K562 (cell line): ENCODE measurements around the gene KCNH2. TPM values are rescaled to one million over a fixed set of nuclear protein-coding genes. Genes with fewer than 3 reads are reported as not detected.

Experiments used
- ARID2 ChIP-seq: fragments of 450-650 bp; IDR thresholded peaks from 2 replicates; pipeline ENCODE4 v1.6.1; 2017; ENCODE audit warnings: antibody characterized with exemption, mild to moderate bottlenecking
- DMBX1 ChIP-seq: fragments of 250-450 bp; sonication (Bioruptor Pico); IDR thresholded peaks from 2 replicates; pipeline ENCODE4 v1.8.0; 2022; ENCODE audit warnings: inconsistent platforms, mild to moderate bottlenecking, moderate library complexity, borderline replicate concordance
- GTF2E2 ChIP-seq: fragments of 200-800 bp; sonication (Bioruptor generic); IDR thresholded peaks from 2 replicates; pipeline ENCODE4 v1.6.1; 2016; ENCODE audit warnings: missing genetic modification characterization, missing compliant biosample characterization
- HDAC1 ChIP-seq, 2 experiments: fragments of 450-650 bp; IDR thresholded peaks; 2 replicates each; pipeline ENCODE4 v1.6.1; 2016 to 2017; ENCODE audit warnings: inconsistent platforms in 1 of 2, mild to moderate bottlenecking in 1 of 2, moderate library complexity in 1 of 2
- MEF2A ChIP-seq: IDR thresholded peaks from 2 replicates; pipeline ENCODE4 v1.6.1; 2011; ENCODE audit warnings: low read depth, mild to moderate bottlenecking, low read length, moderate library complexity; ENCODE audit not compliant: control insufficient read depth
- MYNN ChIP-seq, 2 experiments: sonication (generic); formaldehyde crosslinking in 1 of 2; IDR thresholded peaks; 2 replicates each; pipeline versions ENCODE4 v1.5.0 to v1.6.1; 2016 to 2020; ENCODE audit warnings: antibody characterized with exemption in 1 of 2, missing genetic modification reagents in 1 of 2
- SRSF7 ChIP-seq: fragments of 200-400 bp; formaldehyde crosslinking; optimal IDR thresholded peaks from 2 replicates; pipeline ENCODE3; 2017; ENCODE audit warnings: mild to moderate bottlenecking, low read depth, low read length
- TEAD4 ChIP-seq, 2 experiments: sonication (generic) in 1 of 2; formaldehyde crosslinking in 1 of 2; IDR thresholded peaks; 2 replicates each; pipeline versions ENCODE4 v1.6.1 to v1.8.0; 2012 to 2022; ENCODE audit warnings: borderline replicate concordance in 1 of 2, inconsistent platforms in 1 of 2, low read length in 1 of 2, mild to moderate bottlenecking in 1 of 2, missing genetic modification reagents in 1 of 2
- TFAM ChIP-seq: fragments of 250-450 bp; sonication (Bioruptor Pico); conservative IDR thresholded peaks from 2 replicates; pipeline ENCODE4 v1.5.0; 2021; ENCODE audit warnings: mild to moderate bottlenecking, moderate library complexity
- XRCC3 ChIP-seq: fragments of 450-650 bp; IDR thresholded peaks from 2 replicates; pipeline ENCODE4 v1.6.1; 2017; ENCODE audit warnings: mild to moderate bottlenecking, moderate library complexity
- ZC3H8 ChIP-seq: fragments of 450-650 bp; IDR thresholded peaks from 2 replicates; pipeline ENCODE4 v1.6.1; 2017
- ZNF263 ChIP-seq: sonication (generic); formaldehyde crosslinking; IDR thresholded peaks from 2 replicates; pipeline ENCODE4 v1.8.0; 2022; ENCODE audit warnings: mild to moderate bottlenecking, missing genetic modification reagents, borderline replicate concordance
- polyA plus RNA-seq, 8 experiments: library from polyadenylated mRNA; depleted of rRNA in 4 of 8; stranded (reverse) in 5 of 8; unstranded in 3 of 8; fragments of >200 nt; fragmentation: Nextera tagmentation in 2 of 8; fragmentation: Illumina TruSeq in 1 of 8; extraction: Ambion mirVana in 2 of 8; extraction: Trizol in 1 of 8; gene quantifications; 2 replicates each; pipeline versions ENCODE4 v1.2.1 to v1.2.3, GENCODE V29; 2011 to 2014; ENCODE audit warnings: inconsistent platforms in 1 of 8, missing spikeins in 1 of 8
- total RNA-seq, 7 experiments: library from RNA; depleted of rRNA in 6 of 7; stranded (reverse); fragments of >200 nt in 6 of 7; fragmentation: Illumina TruSeq in 2 of 7; extraction: Trizol in 2 of 7; gene quantifications; 2 replicates each; pipeline versions ENCODE4 v1.2.1 to v1.2.3, GENCODE V29; 2011 to 2021; ENCODE audit warnings: low replicate concordance in 1 of 7
- TF ChIP-seq, protein P1 (sequence below), 2 experiments: fragments of 150-350 bp in 1 of 2; IDR thresholded peaks; 2 replicates each; pipeline ENCODE4 v1.6.1; 2012 to 2016; ENCODE audit warnings: low read depth in 2 of 2, low read length in 2 of 2, mild to moderate bottlenecking in 1 of 2, moderate library complexity in 1 of 2
- TF ChIP-seq, protein P2 (sequence below): sonication (generic); formaldehyde crosslinking; IDR thresholded peaks from 2 replicates; pipeline ENCODE4 v1.9.0; 2022; ENCODE audit warnings: mild to moderate bottlenecking, missing genetic modification reagents
- TF ChIP-seq, protein P3 (sequence below), 3 experiments: IDR thresholded peaks in 2 of 3; conservative IDR thresholded peaks in 1 of 3; 2 replicates each; pipeline ENCODE4 v1.5.1; 2011 to 2012; ENCODE audit warnings: low read length in 3 of 3, mild to moderate bottlenecking in 3 of 3, control low read depth in 2 of 3, improper control_type of control experiment in 1 of 3, inconsistent platforms in 1 of 3, low read depth in 1 of 3, mixed read lengths in 1 of 3, moderate library complexity in 1 of 3; ENCODE audit not compliant: insufficient read depth in 2 of 3
- TF ChIP-seq, protein P4 (sequence below): sonication (generic); formaldehyde crosslinking; IDR thresholded peaks from 2 replicates; pipeline ENCODE4 v1.8.1; 2023; ENCODE audit warnings: mild to moderate bottlenecking, missing genetic modification reagents

The KCNH2 gene
- total and polyA plus RNA-seq, 9 of the 15 experiments (the other 6 are each of a cell fraction or from before 2014, with no cell fraction given) = 18.1 to 368 (median 218) TPM

DNA sequence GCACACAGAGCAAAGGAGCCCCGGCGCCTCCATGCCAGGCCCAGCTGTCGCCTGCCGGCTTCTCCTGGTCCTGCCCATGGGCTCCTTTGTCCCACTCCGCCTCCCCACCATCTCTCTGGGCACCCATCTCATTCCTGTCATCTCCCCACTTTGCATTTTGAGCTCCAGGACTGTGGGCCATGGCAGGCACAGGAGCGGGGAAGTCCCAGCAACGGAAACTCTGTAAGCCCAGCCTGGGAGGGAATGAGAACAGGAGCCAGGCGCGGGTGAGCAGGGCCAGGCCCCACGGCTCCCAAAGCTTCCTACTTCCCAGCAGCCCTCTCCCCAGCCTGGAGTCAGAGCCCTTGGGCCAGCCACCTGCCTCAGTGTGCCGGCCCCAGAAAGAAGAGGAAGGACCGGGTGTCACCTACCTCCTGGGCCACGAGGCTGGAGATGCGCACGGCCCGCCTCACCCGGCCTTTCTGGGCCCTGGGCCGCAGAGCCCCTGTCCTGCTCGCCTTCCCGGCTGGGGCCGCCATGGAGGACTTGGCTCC lies 23.1 kb downstream of the KCNH2 start (continued):
- TF ChIP-seq, protein P1, sequence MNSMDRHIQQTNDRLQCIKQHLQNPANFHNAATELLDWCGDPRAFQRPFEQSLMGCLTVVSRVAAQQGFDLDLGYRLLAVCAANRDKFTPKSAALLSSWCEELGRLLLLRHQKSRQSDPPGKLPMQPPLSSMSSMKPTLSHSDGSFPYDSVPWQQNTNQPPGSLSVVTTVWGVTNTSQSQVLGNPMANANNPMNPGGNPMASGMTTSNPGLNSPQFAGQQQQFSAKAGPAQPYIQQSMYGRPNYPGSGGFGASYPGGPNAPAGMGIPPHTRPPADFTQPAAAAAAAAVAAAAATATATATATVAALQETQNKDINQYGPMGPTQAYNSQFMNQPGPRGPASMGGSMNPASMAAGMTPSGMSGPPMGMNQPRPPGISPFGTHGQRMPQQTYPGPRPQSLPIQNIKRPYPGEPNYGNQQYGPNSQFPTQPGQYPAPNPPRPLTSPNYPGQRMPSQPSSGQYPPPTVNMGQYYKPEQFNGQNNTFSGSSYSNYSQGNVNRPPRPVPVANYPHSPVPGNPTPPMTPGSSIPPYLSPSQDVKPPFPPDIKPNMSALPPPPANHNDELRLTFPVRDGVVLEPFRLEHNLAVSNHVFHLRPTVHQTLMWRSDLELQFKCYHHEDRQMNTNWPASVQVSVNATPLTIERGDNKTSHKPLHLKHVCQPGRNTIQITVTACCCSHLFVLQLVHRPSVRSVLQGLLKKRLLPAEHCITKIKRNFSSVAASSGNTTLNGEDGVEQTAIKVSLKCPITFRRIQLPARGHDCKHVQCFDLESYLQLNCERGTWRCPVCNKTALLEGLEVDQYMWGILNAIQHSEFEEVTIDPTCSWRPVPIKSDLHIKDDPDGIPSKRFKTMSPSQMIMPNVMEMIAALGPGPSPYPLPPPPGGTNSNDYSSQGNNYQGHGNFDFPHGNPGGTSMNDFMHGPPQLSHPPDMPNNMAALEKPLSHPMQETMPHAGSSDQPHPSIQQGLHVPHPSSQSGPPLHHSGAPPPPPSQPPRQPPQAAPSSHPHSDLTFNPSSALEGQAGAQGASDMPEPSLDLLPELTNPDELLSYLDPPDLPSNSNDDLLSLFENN (IDR thresholded peaks at IDR 0.05; ENCODE audit: low read depth in 2 of 2, low read length in 2 of 2) = no peak
- TF ChIP-seq MYNN (IDR thresholded peaks at IDR 0.05) (no peak), MYNN (CRISPR knock-in tag; IDR thresholded peaks at IDR 0.05) (no peak), ZC3H8 (no peak), DMBX1 (CRISPR knock-in tag) (no peak), ZNF263 (CRISPR knock-in tag) (no peak), TFAM (no peak), ARID2 (peak; percentile 45; the same call in 1 of the 2 replicates), TEAD4 (IDR thresholded peaks at IDR 0.05; ENCODE audit: low read length) (0 out of 2 replicates have a peak, but pooled peaks have one; percentile 2), TEAD4 (CRISPR knock-in tag; IDR thresholded peaks at IDR 0.05; ENCODE audit: borderline replicate concordance) (0 out of 2 replicates have a peak, but pooled peaks have one; percentile 43), GTF2E2 (tag) (no peak), XRCC3 (no peak), MEF2A (no peak), SRSF7 (no peak), HDAC1 (IDR thresholded peaks at IDR 0.05) (peak in 1 of 2 experiments; percentile 45; a peak in 1 of 4 replicates)
- TF ChIP-seq, protein P2, sequence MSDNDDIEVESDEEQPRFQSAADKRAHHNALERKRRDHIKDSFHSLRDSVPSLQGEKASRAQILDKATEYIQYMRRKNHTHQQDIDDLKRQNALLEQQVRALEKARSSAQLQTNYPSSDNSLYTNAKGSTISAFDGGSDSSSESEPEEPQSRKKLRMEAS = peak; percentile 74
- TF ChIP-seq, protein P3, sequence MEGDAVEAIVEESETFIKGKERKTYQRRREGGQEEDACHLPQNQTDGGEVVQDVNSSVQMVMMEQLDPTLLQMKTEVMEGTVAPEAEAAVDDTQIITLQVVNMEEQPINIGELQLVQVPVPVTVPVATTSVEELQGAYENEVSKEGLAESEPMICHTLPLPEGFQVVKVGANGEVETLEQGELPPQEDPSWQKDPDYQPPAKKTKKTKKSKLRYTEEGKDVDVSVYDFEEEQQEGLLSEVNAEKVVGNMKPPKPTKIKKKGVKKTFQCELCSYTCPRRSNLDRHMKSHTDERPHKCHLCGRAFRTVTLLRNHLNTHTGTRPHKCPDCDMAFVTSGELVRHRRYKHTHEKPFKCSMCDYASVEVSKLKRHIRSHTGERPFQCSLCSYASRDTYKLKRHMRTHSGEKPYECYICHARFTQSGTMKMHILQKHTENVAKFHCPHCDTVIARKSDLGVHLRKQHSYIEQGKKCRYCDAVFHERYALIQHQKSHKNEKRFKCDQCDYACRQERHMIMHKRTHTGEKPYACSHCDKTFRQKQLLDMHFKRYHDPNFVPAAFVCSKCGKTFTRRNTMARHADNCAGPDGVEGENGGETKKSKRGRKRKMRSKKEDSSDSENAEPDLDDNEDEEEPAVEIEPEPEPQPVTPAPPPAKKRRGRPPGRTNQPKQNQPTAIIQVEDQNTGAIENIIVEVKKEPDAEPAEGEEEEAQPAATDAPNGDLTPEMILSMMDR (IDR thresholded peaks at IDR 0.05 in 2 of 3, conservative IDR thresholded peaks at IDR 0.05 in 1 of 3; ENCODE audit: insufficient read depth in 2 of 3, low read depth in 1 of 3, low read length in 3 of 3) = no peak
- TF ChIP-seq, protein P4, sequence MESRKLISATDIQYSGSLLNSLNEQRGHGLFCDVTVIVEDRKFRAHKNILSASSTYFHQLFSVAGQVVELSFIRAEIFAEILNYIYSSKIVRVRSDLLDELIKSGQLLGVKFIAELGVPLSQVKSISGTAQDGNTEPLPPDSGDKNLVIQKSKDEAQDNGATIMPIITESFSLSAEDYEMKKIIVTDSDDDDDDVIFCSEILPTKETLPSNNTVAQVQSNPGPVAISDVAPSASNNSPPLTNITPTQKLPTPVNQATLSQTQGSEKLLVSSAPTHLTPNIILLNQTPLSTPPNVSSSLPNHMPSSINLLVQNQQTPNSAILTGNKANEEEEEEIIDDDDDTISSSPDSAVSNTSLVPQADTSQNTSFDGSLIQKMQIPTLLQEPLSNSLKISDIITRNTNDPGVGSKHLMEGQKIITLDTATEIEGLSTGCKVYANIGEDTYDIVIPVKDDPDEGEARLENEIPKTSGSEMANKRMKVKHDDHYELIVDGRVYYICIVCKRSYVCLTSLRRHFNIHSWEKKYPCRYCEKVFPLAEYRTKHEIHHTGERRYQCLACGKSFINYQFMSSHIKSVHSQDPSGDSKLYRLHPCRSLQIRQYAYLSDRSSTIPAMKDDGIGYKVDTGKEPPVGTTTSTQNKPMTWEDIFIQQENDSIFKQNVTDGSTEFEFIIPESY (CRISPR knock-in tag) = no peak
